22Rv1 (cell line): ENCODE measurements around the gene ANGPTL1.

Experiments
- CTCF ChIP-seq: fragments of 450-650 bp; IDR thresholded peaks from 2 replicates; pipeline ENCODE4 v1.5.1; 2017; ENCODE audit warnings: mild to moderate bottlenecking
- ZFX ChIP-seq: fragments of 450-650 bp; IDR thresholded peaks from 2 replicates; pipeline ENCODE4 v1.6.1; 2017; ENCODE audit warnings: antibody characterized with exemption, borderline replicate concordance

GRCh38 chr1:178818416-178818815 lies 52.5 kb downstream of the ANGPTL1 start:
- TF ChIP-seq ZFX = no peak
- no peak for TF ChIP-seq CTCF
